GM23338 (cell line): Measurements from ENCODE around the gene LIN54. TPM values are rescaled to one million over a fixed set of nuclear protein-coding genes. Genes with fewer than 3 reads are reported as not detected.
"Not testable (repeated sequence)": the region's sequence is repeated elsewhere in the genome, so short reads cannot be mapped to it uniquely, and the experiment has no call there.

Experiments used
- ATAC-seq: fragments of 200-7000 bp; cut with Tn5 transposase; 3 replicates; pipeline ENCODE4 v1.9.1; 2020
- DNase-seq: peaks from one replicate; pipeline ENCODE4 v3.0.0-alpha.2; 2015; ENCODE audit warnings: low spot score
- H2AFZ ChIP-seq: fragments of 200-600 bp; sonication (generic); 2 replicates; pipeline ENCODE4 v1.8.0; 2016; ENCODE audit warnings: antibody characterized with exemption, mild to moderate bottlenecking, moderate library complexity
- H3F3A ChIP-seq: fragments of 200-600 bp; sonication (generic); replicated peaks from 2 replicates; pipeline ENCODE4 v1.8.0; 2017; ENCODE audit warnings: antibody characterized with exemption, mixed run types, low read depth
- H3K27ac ChIP-seq: fragments of 200-600 bp; sonication (generic); 2 replicates; pipeline ENCODE4 v1.6.1; 2016; ENCODE audit warnings: low read depth
- H3K27me3 ChIP-seq: fragments of 200-600 bp; sonication (generic); 2 replicates; pipeline ENCODE4 v1.8.0; 2016; ENCODE audit warnings: mild to moderate bottlenecking, mixed run types, moderate library complexity; ENCODE audit not compliant: insufficient read depth
- H3K36me3 ChIP-seq: fragments of 200-600 bp; sonication (generic); 2 replicates; pipeline ENCODE4 v1.8.0; 2016; ENCODE audit warnings: mild to moderate bottlenecking; ENCODE audit not compliant: insufficient read depth
- H3K4me1 ChIP-seq: fragments of 200-600 bp; sonication (generic); 2 replicates; pipeline ENCODE4 v1.8.0; 2016; ENCODE audit warnings: mild to moderate bottlenecking, moderate library complexity; ENCODE audit not compliant: insufficient read depth
- H3K4me2 ChIP-seq: fragments of 200-600 bp; sonication (generic); 2 replicates; pipeline ENCODE4 v1.7.1; 2017; ENCODE audit warnings: mixed run types
- H3K4me3 ChIP-seq: fragments of 200-600 bp; sonication (generic); 2 replicates; pipeline ENCODE4 v1.6.1; 2016; ENCODE audit warnings: mixed run types
- H3K79me2 ChIP-seq: fragments of 200-600 bp; sonication (generic); replicated peaks from 2 replicates; pipeline ENCODE4 v1.8.0; 2017; ENCODE audit warnings: mild to moderate bottlenecking; ENCODE audit not compliant: insufficient read depth
- H3K9me2 ChIP-seq: fragments of 200-600 bp; sonication (generic); 2 replicates; pipeline ENCODE4 v1.8.0; 2017; ENCODE audit not compliant: insufficient read depth
- H4K20me1 ChIP-seq: fragments of 200-600 bp; sonication (generic); replicated peaks from 2 replicates; pipeline ENCODE4 v1.8.0; 2017; ENCODE audit warnings: mild to moderate bottlenecking; ENCODE audit not compliant: insufficient read depth
- H3K27ac Mint-ChIP-seq: 2 replicates; pipeline ENCODE4 v1.8.0; 2020; ENCODE audit warnings: inconsistent platforms, mild to moderate bottlenecking, moderate library complexity, mixed read lengths
- H3K27me3 Mint-ChIP-seq: 3 replicates; pipeline ENCODE4 v1.8.0; 2022; ENCODE audit warnings: low read depth, mild to moderate bottlenecking, moderate library complexity, mixed read lengths, inconsistent platforms; ENCODE audit not compliant: insufficient read depth, poor library complexity
- H3K36me3 Mint-ChIP-seq: 3 replicates; pipeline ENCODE4 v1.8.0; 2021; ENCODE audit warnings: low read depth, mild to moderate bottlenecking, inconsistent platforms, moderate library complexity, mixed read lengths
- H3K4me1 Mint-ChIP-seq: 3 replicates; pipeline ENCODE4 v1.8.0; 2020; ENCODE audit warnings: mild to moderate bottlenecking, inconsistent platforms, mixed read lengths
- H3K4me3 Mint-ChIP-seq: 3 replicates; pipeline ENCODE4 v1.8.0; 2021; ENCODE audit warnings: moderate library complexity, mild to moderate bottlenecking, inconsistent platforms, mixed read lengths
- H3K9me3 Mint-ChIP-seq: 3 replicates; pipeline ENCODE4 v1.8.0; 2020; ENCODE audit warnings: moderate library complexity, mild to moderate bottlenecking, inconsistent platforms, mixed read lengths
- ETS1 ChIP-seq: IDR thresholded peaks from 2 replicates; pipeline ENCODE4 v1.6.1; 2016; ENCODE audit warnings: antibody characterized with exemption
- ZNF462 ChIP-seq: fragments of 250-450 bp; sonication (Bioruptor Pico); IDR thresholded peaks from 2 replicates; pipeline ENCODE4 v1.5.0; 2020; ENCODE audit warnings: mild to moderate bottlenecking, moderate library complexity
- polyA plus RNA-seq: library from polyadenylated mRNA; unstranded; fragments of >200 nt; fragmentation: Nextera tagmentation; extraction: Ambion mirVana; gene quantifications from 2 replicates; pipeline ENCODE4 v1.2.1, GENCODE V29; 2016
- total RNA-seq: library from RNA; depleted of rRNA; stranded (reverse); fragments of >200 nt; shearing (Covaris generic); gene quantifications from 2 replicates; pipeline ENCODE4 v1.2.3, GENCODE V29; 2014

The LIN54 gene
- total and polyA plus RNA-seq, 2 experiments from 2014 or later: 4.0 to 11.2 TPM

GRCh38 chr4:83009529-83009928, 1.1 kb downstream of the LIN54 start (continued):
- TF ChIP-seq ZNF462 (CRISPR knock-in tag): no peak
- no peak for TF ChIP-seq ETS1

- H3K9me3 Mint-ChIP-seq, H3K27me3 Mint-ChIP-seq, H3K4me2 ChIP-seq, ATAC-seq, H2AFZ ChIP-seq, H3K27ac ChIP-seq, DNase-seq, H3K4me1 Mint-ChIP-seq, H3K9me2 ChIP-seq, H3K4me3 Mint-ChIP-seq, H3K4me1 ChIP-seq, H3K27me3 ChIP-seq, H3K36me3 Mint-ChIP-seq, H3K4me3 ChIP-seq, H3K36me3 ChIP-seq, H4K20me1 ChIP-seq, H3F3A ChIP-seq, H3K27ac Mint-ChIP-seq: not testable (repeated sequence)
- H3K79me2 ChIP-seq: peaks cover 44% of the 10 kb centered on the region
Measured at GRCh38 chr4:83003044-83003791, 7.4 kb downstream of the LIN54 start.
